ENCODE measurements around the gene LSM3. TPM values are rescaled to one million over a fixed set of nuclear protein-coding genes. Genes with fewer than 3 reads are reported as not detected.
"Not testable (repeated sequence)": the region's sequence is repeated elsewhere in the genome, so short reads cannot be mapped to it uniquely, and the experiment has no call there.

The LSM3 gene
- total RNA-seq, 2 donors from 2014 or later = 9.3 to 10.2 TPM

DNA sequence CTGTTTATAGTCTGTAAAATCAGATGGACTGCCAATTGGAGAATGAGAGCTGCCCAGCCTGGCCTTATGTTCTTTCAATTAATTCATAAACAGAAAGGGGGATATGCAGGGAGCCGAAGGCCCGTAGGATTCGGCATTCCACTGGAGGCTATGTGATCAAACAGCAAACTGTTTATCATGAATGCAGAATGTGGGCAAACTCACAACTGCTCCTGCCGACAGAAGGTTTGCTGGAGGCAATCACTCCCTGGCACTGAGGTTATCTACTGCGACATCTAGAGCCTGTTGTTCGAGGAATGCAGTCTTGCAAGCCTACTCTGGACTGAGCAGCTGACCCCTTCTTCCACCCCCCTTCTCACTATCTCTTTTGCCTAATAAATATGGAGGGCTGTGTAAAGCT is 51.1 kb downstream of the LSM3 start:
- intact Hi-C loops (cut with DNase I) = loop anchor here in 1 of 2 donors (5.0 kb wide), 1 partner anchor 587 kb away; no protein-coding TSS in a partner anchor
- DNase-seq (ENCODE audit: low spot score) = not testable (repeated sequence)

GRCh38 chr3:14230729-14231128 is 52.1 kb downstream of the LSM3 start:
- no peak for DNase-seq (ENCODE audit: low spot score)
- intact Hi-C loops (cut with DNase I) = no loop called here

GRCh38 chr3:14231145-14231990 is 52.8 kb downstream of the LSM3 start:
- intact Hi-C loops (cut with DNase I) = no loop called here
- no peak for DNase-seq (ENCODE audit: low spot score)

- intact Hi-C loops (cut with DNase I) = no loop called here
Observed at GRCh38 chr3:14231998-14232501, 53.4 kb downstream of the LSM3 start.

GRCh38 chr3:14234251-14235002 is 55.8 kb downstream of the LSM3 start:
- intact Hi-C loops (cut with DNase I) = no loop called here
- DNase-seq (ENCODE audit: low spot score) = no peak

More at GRCh38 chr3:14231998-14232501, 53.4 kb downstream of the LSM3 start:
- no peak for DNase-seq (ENCODE audit: low spot score)

GRCh38 chr3:14235003-14235911 is 56.6 kb downstream of the LSM3 start:
- no peak for DNase-seq (ENCODE audit: low spot score)
- intact Hi-C loops (cut with DNase I) = no loop called here

DNA sequence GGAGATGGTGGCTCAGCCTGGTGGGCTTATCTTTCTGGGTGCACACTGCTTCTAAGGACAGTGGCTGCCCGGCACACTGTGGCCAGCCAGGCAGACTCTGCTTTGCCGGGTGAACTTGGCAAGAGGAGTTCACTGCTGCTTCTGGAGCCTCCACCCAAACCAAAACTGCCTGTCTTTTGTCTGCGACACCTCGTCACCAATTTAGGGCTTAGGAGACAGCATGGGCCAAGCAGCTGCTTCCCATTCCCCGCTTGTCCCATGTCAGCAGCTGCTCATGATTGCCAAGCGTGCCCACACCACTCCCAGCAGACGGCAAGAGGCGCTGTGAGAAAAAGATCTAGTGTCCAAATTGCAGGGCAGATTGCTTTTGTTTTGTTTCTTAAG is 57.3 kb downstream of the LSM3 start:
- no peak for DNase-seq (ENCODE audit: low spot score)
- intact Hi-C loops (cut with DNase I) = no loop called here

DNA sequence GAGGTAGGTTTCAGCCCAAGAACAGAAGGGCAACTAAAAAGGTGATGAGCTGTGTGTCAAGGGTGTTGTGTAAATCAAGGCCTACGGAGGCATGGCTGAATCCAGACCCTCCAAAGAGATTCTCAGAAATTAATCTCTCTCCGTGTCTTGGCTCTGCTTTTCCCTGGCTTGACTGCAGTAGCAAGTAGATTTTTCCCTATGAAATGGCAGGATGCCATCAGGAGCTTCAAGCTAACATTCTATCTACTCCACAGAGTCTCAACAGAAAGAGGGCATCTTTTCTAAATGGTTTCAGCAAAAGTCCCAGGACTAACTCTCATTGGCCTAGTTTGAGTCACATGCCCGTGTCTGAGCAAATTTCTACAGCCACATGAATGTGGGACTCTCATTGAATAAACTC is 58.3 kb downstream of the LSM3 start:
- intact Hi-C loops (cut with DNase I) = no loop called here
- no peak for DNase-seq (ENCODE audit: low spot score)

DNA sequence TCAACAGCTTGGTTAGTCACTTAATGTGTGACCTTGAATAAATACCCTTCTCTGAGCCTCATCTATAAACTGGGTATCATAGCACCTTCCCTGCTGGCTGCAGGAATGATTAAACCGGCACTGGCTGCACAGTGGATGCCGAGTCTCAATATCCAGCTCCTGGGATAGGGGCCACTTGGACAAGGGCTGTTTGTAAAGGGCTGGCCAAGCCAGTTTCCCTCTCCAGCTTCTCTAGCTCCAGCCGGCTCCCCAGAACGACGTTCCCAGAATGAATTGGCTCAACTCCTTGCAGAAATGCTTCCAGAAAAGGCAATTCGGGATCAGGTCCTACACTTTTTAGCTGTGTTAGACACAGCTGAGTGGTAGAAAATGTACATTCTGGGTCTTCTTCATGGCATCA is 58.8 kb downstream of the LSM3 start:
- DNase-seq (ENCODE audit: low spot score) = no peak
- intact Hi-C loops (cut with DNase I) = no loop called here

DNA sequence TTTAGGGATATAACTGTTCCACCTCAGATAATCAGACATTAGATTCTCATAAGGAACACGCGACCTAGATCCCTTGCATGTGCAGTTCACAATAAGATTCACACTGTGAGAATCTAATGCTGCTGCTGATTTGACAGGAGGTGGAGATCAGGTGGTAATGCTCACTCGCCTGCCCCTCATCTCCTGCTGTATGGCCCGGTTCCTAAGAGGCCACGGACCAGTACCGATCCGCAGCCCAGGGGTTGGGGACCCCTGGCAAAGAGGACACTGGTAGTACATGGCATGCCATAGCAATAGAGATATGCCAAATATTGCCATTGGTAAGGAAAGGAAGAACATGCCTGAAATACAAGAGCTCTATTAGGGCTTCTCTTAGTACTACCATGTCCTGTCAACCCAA is 59.7 kb downstream of the LSM3 start:
- no peak for DNase-seq (ENCODE audit: low spot score)
- intact Hi-C loops (cut with DNase I) = no loop called here

DNA sequence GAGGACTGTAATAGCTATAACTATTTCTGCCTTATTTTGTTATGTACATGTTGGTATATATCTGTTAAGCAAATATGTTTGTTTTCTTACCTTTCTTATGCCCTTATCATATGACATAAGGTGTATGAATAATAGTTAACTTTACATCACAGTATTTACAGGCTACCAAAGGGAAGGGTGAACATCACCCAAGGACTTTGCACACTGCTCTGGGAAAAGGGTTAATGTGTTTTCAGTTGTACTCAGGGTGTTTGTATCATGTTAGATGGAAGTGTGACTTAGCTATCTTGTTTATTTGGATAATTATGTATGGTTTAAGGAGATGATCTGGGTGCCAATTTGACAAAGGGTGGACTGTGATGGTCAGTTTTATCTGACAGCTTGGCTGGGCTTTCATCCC is 60.3 kb downstream of the LSM3 start:
- DNase-seq (ENCODE audit: low spot score) = no peak
- intact Hi-C loops (cut with DNase I) = no loop called here

GRCh38 chr3:14239940-14240339 is 61.3 kb downstream of the LSM3 start:
- no peak for DNase-seq (ENCODE audit: low spot score)
- intact Hi-C loops (cut with DNase I) = no loop called here

DNA sequence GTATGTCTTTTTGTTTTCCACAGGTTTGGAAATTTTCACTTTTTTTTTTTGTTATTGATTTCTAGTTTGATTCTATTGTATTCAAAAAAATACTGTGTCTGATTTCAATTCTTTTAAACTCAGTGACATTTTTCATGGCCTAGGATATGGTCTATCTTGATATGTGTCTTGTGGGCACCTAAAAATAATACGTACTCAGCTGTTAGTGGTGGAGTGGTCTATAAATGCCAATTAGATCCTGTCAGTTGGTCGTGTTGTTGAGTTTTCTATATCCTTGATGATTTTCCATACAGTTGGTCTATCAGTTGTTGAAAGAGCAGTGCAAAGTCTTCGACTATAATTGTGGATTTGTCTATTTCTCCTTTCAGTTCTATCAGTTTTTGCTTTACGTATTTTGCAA is 61.7 kb downstream of the LSM3 start:
- intact Hi-C loops (cut with DNase I) = no loop called here

GRCh38 chr3:14241716-14242115 is 63.1 kb downstream of the LSM3 start:
- intact Hi-C loops (cut with DNase I) = no loop called here
- no peak for DNase-seq (ENCODE audit: low spot score)

More for the DNA sequence above, 61.7 kb downstream of the LSM3 start:
- DNase-seq (ENCODE audit: low spot score) = no peak

GRCh38 chr3:14242490-14243311 is 64.1 kb downstream of the LSM3 start:
- intact Hi-C loops (cut with DNase I) = no loop called here
- no peak for DNase-seq (ENCODE audit: low spot score)

GRCh38 chr3:14243782-14244181 is 65.2 kb downstream of the LSM3 start:
- DNase-seq (ENCODE audit: low spot score) = no peak
- intact Hi-C loops (cut with DNase I) = no loop called here

DNA sequence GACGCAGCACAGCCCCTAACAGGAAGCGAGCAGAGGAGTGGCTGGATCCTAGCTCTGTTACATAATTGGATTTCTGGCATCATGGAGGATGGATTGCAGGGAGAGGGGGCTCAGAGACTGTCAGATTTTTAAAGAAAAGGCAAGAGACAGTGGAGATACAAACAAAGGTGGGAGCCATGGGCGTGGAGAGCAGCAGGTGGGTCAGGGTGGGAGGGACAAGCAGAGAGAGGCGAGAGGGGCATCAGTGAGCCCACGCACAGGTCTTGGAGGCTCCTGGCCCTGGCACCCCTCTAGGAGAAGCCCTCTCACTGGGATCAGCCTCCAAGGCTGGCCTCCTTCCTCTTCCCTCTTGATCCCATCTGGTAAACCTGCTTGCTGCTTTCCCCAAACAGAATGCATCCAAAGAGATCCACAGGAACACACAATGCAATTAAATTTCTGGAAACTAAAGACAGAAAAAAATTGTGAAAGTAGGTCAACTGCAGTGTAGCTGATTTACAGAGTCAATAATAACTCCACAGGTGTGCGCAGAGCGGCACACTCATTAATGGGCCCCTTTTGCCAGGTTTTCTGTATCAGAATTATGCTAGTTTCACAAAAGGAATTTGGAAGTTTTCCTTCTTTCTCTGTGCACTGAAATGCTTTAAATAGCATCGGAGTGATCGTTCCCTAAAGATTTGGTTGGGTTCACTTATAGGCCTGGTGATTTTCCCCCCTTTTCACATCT is 66.1 kb downstream of the LSM3 start:
- intact Hi-C loops (cut with DNase I) = no loop called here

GRCh38 chr3:14245248-14245639 is 66.6 kb downstream of the LSM3 start:
- DNase-seq (ENCODE audit: low spot score) = no peak
- intact Hi-C loops (cut with DNase I) = no loop called here

More for the DNA sequence above, 66.1 kb downstream of the LSM3 start:
- DNase-seq (ENCODE audit: low spot score) = no peak
